Thoracic aorta (tissue), 2 donors: ENCODE results near the gene SH3BP1. TPM values are rescaled to one million over a fixed set of nuclear protein-coding genes. Genes with fewer than 3 reads are reported as not detected.
"Not testable (repeated sequence)": the region's sequence is repeated elsewhere in the genome, so short reads cannot be mapped to it uniquely, and the experiment has no call there.

Experiments
- ATAC-seq: fragments of 150-250 bp; one replicate; pipeline ENCODE4 v1.8.0; 2017; ENCODE audit warnings: low read depth; ENCODE audit not compliant: insufficient number of reproducible peaks, low FRiP score
- DNase-seq: peaks from one replicate; pipeline ENCODE4 v3.0.0-alpha.2; 2020; ENCODE audit warnings: low spot score
- H3K27ac ChIP-seq, 2 donors: fragments of 200-600 bp; sonication (generic); 1 replicate in 1 of 2; 2 replicates in 1 of 2; pipeline ENCODE4 v1.5.1; 2016; ENCODE audit warnings: mild to moderate bottlenecking in 2 of 2, moderate library complexity in 2 of 2
- H3K27me3 ChIP-seq: fragments of 200-600 bp; sonication (generic); replicated peaks from 2 replicates; pipeline ENCODE4 v1.6.0; 2016; ENCODE audit warnings: mild to moderate bottlenecking; ENCODE audit not compliant: insufficient read depth
- H3K36me3 ChIP-seq: fragments of 200-600 bp; sonication (generic); one replicate; pipeline ENCODE4 v1.5.1; 2016
- H3K4me1 ChIP-seq, 2 donors: fragments of 200-600 bp; sonication (generic); 1 replicate in 1 of 2; 2 replicates in 1 of 2; pipeline versions ENCODE4 v1.5.1 to v1.6.0; 2016; ENCODE audit warnings: low read depth in 2 of 2, mild to moderate bottlenecking in 1 of 2; ENCODE audit not compliant: control insufficient read depth in 1 of 2
- H3K4me3 ChIP-seq: fragments of 200-600 bp; sonication (generic); 2 replicates; pipeline ENCODE4 v1.5.1; 2016; ENCODE audit warnings: mild to moderate bottlenecking
- H3K9me3 ChIP-seq: fragments of 200-600 bp; sonication (generic); 2 replicates; pipeline ENCODE4 v1.5.1; 2016
- CTCF ChIP-seq: fragments of 200-600 bp; sonication (generic); IDR thresholded peaks from one replicate; pipeline ENCODE4 v1.5.1; 2019; ENCODE audit warnings: antibody characterized with exemption
- total RNA-seq, 2 donors: library from RNA; depleted of rRNA; stranded (reverse); fragments of >200 nt; gene quantifications; one replicate each; pipeline versions ENCODE4 v1.1.0 to v1.2.3, GENCODE V29; 2016

The SH3BP1 gene
- total RNA-seq, 2 donors from 2014 or later: 5.6 to 14.2 TPM

DNA sequence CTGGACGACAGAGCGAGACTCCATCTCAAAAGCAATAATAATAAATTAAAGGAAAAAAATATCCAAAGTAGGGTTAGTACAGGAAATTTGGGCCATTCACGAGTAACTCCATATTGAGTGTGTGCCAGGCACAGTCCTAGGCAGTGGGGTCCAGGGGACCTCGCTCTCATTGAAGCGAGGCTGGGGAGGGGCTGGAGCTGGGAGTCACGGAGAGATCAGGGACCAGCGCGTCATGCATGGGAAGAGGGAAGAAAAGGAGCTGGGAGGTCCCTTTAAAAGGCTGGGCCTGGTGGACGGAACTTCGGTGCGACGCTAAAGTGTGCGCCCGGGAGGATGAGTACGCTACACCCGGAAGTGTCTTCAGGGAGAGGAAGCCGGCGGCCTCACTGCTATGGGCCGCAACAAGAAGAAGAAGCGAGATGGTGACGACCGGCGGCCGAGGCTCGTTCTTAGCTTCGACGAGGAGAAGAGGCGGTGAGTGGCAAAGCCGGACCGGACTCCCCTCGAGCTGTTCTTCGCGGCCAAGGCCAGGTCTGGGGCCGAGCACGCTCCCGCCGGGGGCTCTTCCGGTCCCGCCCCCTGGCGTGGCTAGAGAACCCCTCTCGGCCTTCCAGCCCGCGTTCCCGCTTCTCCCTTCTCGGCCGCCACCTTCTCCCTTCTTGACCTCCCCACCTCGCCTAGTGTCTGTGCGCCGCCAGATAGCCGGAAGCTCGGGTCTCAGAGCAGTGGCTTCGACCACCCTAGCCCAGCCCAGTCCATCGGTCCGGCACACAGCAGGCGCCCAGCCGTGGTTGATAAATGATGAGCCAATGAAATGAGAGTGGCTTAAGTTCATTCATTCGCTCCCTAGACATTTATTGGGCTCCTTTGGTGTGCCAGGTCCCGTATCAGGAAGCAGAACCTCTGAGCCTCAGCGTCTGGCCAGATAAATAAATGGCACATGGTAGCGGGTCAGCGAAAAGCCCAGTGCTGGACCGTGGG, 46.8 kb downstream of the SH3BP1 start, which contains the start of gene NOL12:
Gene NOL12, plus strand, starts transcription at position 342 of the 981 bp plus-strand sequence. Its CDS starts 50 bp downstream, at position 392.
- DNase-seq (peak; percentile 41), ATAC-seq (peak; percentile 30)
- TF ChIP-seq CTCF: peak; percentile 0

GRCh38 chr22:37690407-37690806, 50.9 kb downstream of the SH3BP1 start:
- H3K9me3 ChIP-seq: no peaks in the 10 kb centered on the region
- no peak overlapping the region for H3K27ac ChIP-seq
- no peak for TF ChIP-seq CTCF
- no peak for DNase-seq
- no peak for ATAC-seq
- peaks cover 21% of the 10 kb centered on the region for H3K36me3 ChIP-seq
- peaks cover 4 to 15% of the 10 kb centered on the region in 2 donors for H3K4me1 ChIP-seq
- no peak overlapping the region for H3K4me3 ChIP-seq
- no peaks in the 10 kb centered on the region for H3K27me3 ChIP-seq

More for the DNA sequence above, 46.8 kb downstream of the SH3BP1 start, which contains the start of gene NOL12:
- Histone ChIP-seq H3K9me3 (no peaks in the 10 kb centered on the region), H3K27ac (peak within 1 kb of the TSS; percentile 81 to 89), H3K4me3 (peak within 1 kb of the TSS; percentile 99), H3K36me3 (peaks cover 14% of the 10 kb centered on the region), H3K4me1 (peaks cover 4 to 15% of the 10 kb centered on the region in 2 donors), H3K27me3 (no peaks in the 10 kb centered on the region)

DNA sequence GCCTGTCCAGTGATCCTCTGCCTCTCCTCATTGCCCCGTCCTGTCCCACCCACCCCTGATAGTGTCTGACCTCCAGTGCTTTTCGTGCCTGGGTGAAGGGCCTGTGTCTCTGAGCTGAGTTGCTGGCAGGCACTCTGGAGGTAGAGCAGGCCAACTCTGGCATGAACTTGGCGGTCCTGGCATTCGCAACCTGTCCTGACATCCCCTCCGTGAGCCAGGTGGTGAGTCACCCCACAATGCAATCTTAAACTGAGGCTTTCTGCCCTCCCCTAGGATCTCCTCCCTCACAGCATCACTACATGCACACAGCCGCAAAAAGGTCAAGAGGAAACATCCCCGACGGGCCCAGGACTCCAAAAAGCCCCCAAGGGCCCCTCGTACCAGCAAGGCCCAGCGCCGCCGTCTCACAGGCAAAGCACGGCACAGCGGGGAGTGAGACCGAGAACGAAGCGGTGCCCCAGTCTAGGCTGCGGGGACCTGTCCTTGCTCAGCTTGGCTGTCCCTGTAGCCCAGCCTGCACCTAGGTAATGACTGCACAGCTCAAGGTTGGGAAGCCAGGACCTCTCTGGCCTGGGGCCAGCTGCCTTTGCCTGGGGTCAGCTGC, 51.5 kb downstream of the SH3BP1 start:
- ATAC-seq (no peak), DNase-seq (no peak)
- Histone ChIP-seq H3K9me3 (no peaks in the 10 kb centered on the region), H3K4me3 (no peak overlapping the region), H3K36me3 (peaks cover 21% of the 10 kb centered on the region), H3K27ac (no peak overlapping the region), H3K4me1 (peaks cover 7 to 17% of the 10 kb centered on the region in 2 donors), H3K27me3 (no peaks in the 10 kb centered on the region)
- TF ChIP-seq CTCF: no peak

DNA sequence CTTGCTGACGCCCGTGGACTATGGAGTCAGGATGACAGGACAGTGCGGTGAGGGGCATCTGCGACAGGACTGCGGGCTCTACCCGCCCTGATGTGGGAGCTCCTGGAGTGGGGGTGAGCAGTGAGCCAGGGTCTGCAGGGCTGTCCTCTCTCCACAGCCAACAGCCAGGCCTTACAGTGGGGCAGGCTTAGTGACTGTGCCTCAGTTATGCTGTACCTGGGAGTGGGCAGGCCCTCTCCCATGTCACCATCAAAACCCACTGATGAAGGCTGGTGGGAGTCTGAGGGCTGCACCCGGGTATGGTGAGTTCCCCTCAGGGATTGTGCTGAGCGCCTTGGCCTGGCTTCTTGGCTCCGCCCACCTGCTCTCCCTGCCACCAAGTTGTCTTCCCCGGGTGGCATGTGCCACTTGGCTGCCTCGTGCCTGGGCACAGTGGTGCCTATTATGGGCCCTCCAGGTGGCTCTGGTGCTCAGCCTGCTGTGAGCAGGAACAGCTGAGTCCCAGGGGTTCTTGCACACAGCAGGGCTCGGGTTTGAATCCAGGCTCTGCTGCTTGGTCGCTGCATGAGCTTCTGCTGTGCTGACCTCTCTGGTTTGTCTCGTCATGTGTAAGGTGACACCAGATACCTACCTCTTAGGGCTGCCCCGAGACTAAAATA, 53.3 kb downstream of the SH3BP1 start:
- Histone ChIP-seq H3K9me3 (no peaks in the 10 kb centered on the region), H3K4me3 (no peak overlapping the region), H3K27ac (no peak overlapping the region), H3K27me3 (no peaks in the 10 kb centered on the region), H3K36me3 (peaks cover 21% of the 10 kb centered on the region), H3K4me1 (peaks cover 10 to 12% of the 10 kb centered on the region in 2 donors)
- no peak for TF ChIP-seq CTCF
- ATAC-seq (no peak), DNase-seq (no peak)

- H3K9me3 ChIP-seq, H3K27ac ChIP-seq, ATAC-seq, H3K4me3 ChIP-seq, H3K27me3 ChIP-seq, DNase-seq: not testable (repeated sequence)
- peaks cover 10 to 12% of the 10 kb centered on the region in 2 donors for H3K4me1 ChIP-seq
- peaks cover 16% of the 10 kb centered on the region for H3K36me3 ChIP-seq
Measured at GRCh38 chr22:37694131-37694530, 54.7 kb downstream of the SH3BP1 start.

DNA sequence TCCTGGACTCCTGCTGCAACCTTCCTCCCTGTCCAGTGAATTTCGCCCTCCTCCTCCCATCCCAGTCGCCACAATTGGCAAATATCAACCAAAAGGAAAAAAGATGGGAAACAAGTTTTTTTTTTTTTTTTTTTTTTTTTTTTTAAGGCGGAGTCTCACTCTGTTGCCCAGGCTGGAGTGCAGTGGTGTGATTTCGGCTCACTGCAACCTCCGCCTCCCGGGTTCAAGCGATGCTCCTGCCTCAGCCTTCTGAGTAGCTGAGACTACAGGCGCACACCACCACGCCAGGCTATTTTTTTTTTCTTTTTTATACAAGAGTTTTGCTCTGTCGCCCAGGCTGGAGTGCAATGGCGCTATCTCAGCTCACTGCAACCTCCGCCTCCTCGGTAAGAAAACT, 56.8 kb downstream of the SH3BP1 start:
- not testable (repeated sequence) for H3K9me3 ChIP-seq, DNase-seq, H3K36me3 ChIP-seq, H3K27me3 ChIP-seq, ATAC-seq
- peaks cover 10 to 12% of the 10 kb centered on the region in 2 donors for H3K4me1 ChIP-seq
- H3K27ac ChIP-seq: peak overlapping the region; percentile 44 to 51
- H3K4me3 ChIP-seq: peak overlapping the region; percentile 65
